Progenitor cell of endocrine pancreas (in vitro differentiated cells): ENCODE data around the gene ANKDD1A. TPM values are rescaled to one million over a fixed set of nuclear protein-coding genes. Genes with fewer than 3 reads are reported as not detected.
A peak's percentile ranks its signal among the peaks of the same experiment; 100 is the strongest.

ENCODE experiments used
- DNase-seq: peaks from one replicate; pipeline ENCODE4 v3.0.0; 2021; ENCODE audit warnings: low spot score; ENCODE audit not compliant: unreplicated experiment
- H3K27ac Mint-ChIP-seq: 2 replicates; pipeline ENCODE4 v1.8.0; 2021; ENCODE audit warnings: mild to moderate bottlenecking, moderate library complexity, mixed read lengths
- H3K27me3 Mint-ChIP-seq: 2 replicates; pipeline ENCODE4 v1.8.0; 2021; ENCODE audit warnings: mixed read lengths
- H3K36me3 Mint-ChIP-seq: 2 replicates; pipeline ENCODE4 v1.8.0; 2022; ENCODE audit warnings: mixed read lengths; ENCODE audit not compliant: insufficient read depth
- H3K4me1 Mint-ChIP-seq: 2 replicates; pipeline ENCODE4 v1.8.0; 2021; ENCODE audit warnings: low read depth, mixed read lengths
- H3K4me3 Mint-ChIP-seq: 2 replicates; pipeline ENCODE4 v1.8.0; 2021; ENCODE audit warnings: low read depth, mild to moderate bottlenecking, moderate library complexity, mixed read lengths
- H3K9me3 Mint-ChIP-seq: 2 replicates; pipeline ENCODE4 v1.8.0; 2021; ENCODE audit warnings: low read depth, mixed read lengths
- CTCF ChIP-seq: fragments of 200-600 bp; sonication (generic); IDR thresholded peaks from one replicate; pipeline ENCODE4 v1.5.0; 2021; ENCODE audit warnings: antibody characterized with exemption, mild to moderate bottlenecking; ENCODE audit not compliant: unreplicated experiment
- total RNA-seq: library from RNA; stranded (reverse); gene quantifications from 2 replicates; pipeline ENCODE4 v1.2.1, GENCODE V29; 2021

The ANKDD1A gene
- total RNA-seq, 1 donor from 2014 or later, result 2.0 TPM

GRCh38 chr15:64905941-64906340, 5.8 kb upstream of the ANKDD1A start:
- Mint-ChIP-seq H3K4me1 (peaks cover 3% of the 10 kb centered on the region), H3K27ac (no peak overlapping the region), H3K4me3 (no peak overlapping the region), H3K36me3 (no peaks in the 10 kb centered on the region), H3K9me3 (peaks cover 7% of the 10 kb centered on the region), H3K27me3 (peaks cover 15% of the 10 kb centered on the region)
- DNase-seq, result no peak
- no peak for TF ChIP-seq CTCF

GRCh38 chr15:64906402-64906801, 5.3 kb upstream of the ANKDD1A start:
- Mint-ChIP-seq H3K36me3 (no peaks in the 10 kb centered on the region), H3K4me1 (peaks cover 5% of the 10 kb centered on the region), H3K9me3 (peaks cover 4% of the 10 kb centered on the region), H3K4me3 (no peak overlapping the region), H3K27ac (peak overlapping the region; percentile 22), H3K27me3 (peaks cover 20% of the 10 kb centered on the region)
- TF ChIP-seq CTCF, result no peak
- no peak for DNase-seq

- no peak for TF ChIP-seq CTCF
- no peak overlapping the region for H3K4me3 Mint-ChIP-seq
- H3K4me1 Mint-ChIP-seq, result peaks cover 5% of the 10 kb centered on the region
- peaks cover 32% of the 10 kb centered on the region for H3K27me3 Mint-ChIP-seq
- H3K36me3 Mint-ChIP-seq, result no peaks in the 10 kb centered on the region
- peaks cover 4% of the 10 kb centered on the region for H3K9me3 Mint-ChIP-seq
- H3K27ac Mint-ChIP-seq, result no peak overlapping the region
- no peak for DNase-seq
Measured at GRCh38 chr15:64907991-64908390, 3.7 kb upstream of the ANKDD1A start.

- no peak for TF ChIP-seq CTCF
- no peak overlapping the region for H3K27ac Mint-ChIP-seq
- peaks cover 40% of the 10 kb centered on the region for H3K27me3 Mint-ChIP-seq
- H3K4me1 Mint-ChIP-seq, result peaks cover 5% of the 10 kb centered on the region
- no peak for DNase-seq
- H3K36me3 Mint-ChIP-seq, result no peaks in the 10 kb centered on the region
- no peak overlapping the region for H3K4me3 Mint-ChIP-seq
- H3K9me3 Mint-ChIP-seq, result peaks cover 4% of the 10 kb centered on the region
Measured at GRCh38 chr15:64909546-64909945, 2.2 kb upstream of the ANKDD1A start.

GRCh38 chr15:64912379-64913325, 950 bp downstream of the ANKDD1A start:
- no peak for TF ChIP-seq CTCF
- Mint-ChIP-seq H3K4me1 (peaks cover 7% of the 10 kb centered on the region), H3K9me3 (no peaks in the 10 kb centered on the region), H3K4me3 (peak overlapping the region; percentile 67), H3K27ac (no peak overlapping the region), H3K36me3 (no peaks in the 10 kb centered on the region), H3K27me3 (peaks cover 59% of the 10 kb centered on the region)
- no peak for DNase-seq
